ENCODE results near the gene ZNF593OS. TPM values are rescaled to one million over a fixed set of nuclear protein-coding genes. Genes with fewer than 3 reads are reported as not detected.

ZNF593OS gene
- polyA plus RNA-seq, 1 experiment = not detected

DNA sequence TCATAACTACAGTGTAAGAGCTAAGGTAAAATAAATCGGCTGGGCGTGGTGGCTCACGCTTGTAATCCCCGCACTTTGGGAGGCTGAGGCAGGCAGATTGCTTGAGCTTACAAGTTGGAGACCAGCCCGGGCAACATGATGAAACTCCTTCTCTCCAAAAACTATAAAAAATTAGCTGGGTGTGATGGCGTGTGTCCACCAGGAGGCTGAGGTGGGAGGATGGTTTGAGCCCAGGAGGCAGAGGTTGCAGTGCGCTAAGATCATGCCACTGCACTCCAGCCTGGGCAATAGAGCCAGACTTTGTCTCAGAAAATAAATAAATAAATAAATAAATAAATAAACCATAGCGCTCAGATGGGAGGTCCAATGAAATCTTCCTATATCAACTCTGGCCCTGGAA is 29.5 kb downstream of the ZNF593OS start:
- Histone ChIP-seq H3K36me3 (ENCODE audit: control insufficient read depth, insufficient read depth, low read length) (no peaks in the 10 kb centered on the region), H3K4me3 (ENCODE audit: low read depth, low read length) (no peak overlapping the region), H3K27me3 (ENCODE audit: control insufficient read depth, insufficient read depth, low read length) (peaks cover 6% of the 10 kb centered on the region)
- ChIA-PET POLR2A (no interaction called here), CTCF (interaction anchor here (1.1 to 9.7 kb wide), 5 partner anchors 14 to 108 kb away, joined by 4 to 129 read pairs (median 76); no protein-coding TSS in a partner anchor)
- DNase-seq (ENCODE audit: low read depth) = no peak
- TF ChIP-seq, protein P1, sequence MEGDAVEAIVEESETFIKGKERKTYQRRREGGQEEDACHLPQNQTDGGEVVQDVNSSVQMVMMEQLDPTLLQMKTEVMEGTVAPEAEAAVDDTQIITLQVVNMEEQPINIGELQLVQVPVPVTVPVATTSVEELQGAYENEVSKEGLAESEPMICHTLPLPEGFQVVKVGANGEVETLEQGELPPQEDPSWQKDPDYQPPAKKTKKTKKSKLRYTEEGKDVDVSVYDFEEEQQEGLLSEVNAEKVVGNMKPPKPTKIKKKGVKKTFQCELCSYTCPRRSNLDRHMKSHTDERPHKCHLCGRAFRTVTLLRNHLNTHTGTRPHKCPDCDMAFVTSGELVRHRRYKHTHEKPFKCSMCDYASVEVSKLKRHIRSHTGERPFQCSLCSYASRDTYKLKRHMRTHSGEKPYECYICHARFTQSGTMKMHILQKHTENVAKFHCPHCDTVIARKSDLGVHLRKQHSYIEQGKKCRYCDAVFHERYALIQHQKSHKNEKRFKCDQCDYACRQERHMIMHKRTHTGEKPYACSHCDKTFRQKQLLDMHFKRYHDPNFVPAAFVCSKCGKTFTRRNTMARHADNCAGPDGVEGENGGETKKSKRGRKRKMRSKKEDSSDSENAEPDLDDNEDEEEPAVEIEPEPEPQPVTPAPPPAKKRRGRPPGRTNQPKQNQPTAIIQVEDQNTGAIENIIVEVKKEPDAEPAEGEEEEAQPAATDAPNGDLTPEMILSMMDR (IDR thresholded peaks at IDR 0.05; ENCODE audit: insufficient read depth, low read depth, low read length) = no peak

DNA sequence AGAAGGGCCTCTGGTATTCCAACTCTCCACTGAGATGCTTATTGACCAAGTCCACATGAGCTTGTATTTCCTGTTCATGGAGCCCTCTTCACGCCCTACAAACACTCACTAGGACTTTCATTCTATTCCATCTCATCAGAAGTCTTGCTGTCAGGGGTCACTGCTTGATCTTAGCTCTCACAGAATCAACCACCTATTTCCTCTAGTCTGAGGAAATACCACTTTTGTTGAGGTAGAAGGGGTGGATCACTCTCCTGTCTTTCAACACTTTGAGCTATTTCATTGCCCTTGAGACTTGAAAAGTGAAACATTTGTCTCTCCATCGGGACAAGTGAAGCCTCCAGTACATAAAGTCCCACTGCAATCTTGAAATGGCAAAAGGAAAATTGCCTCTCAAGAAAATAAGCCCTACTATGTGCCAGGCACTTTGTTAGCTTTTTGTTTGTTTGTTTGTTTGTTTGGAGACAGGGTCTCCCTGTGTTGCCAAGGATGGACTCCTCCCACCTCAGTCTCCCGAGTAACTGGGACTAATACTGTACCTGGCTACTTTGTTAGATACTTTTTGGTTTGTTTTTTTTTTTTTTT is 32.6 kb downstream of the ZNF593OS start:
- POLR2A ChIA-PET = no interaction called here

DNA sequence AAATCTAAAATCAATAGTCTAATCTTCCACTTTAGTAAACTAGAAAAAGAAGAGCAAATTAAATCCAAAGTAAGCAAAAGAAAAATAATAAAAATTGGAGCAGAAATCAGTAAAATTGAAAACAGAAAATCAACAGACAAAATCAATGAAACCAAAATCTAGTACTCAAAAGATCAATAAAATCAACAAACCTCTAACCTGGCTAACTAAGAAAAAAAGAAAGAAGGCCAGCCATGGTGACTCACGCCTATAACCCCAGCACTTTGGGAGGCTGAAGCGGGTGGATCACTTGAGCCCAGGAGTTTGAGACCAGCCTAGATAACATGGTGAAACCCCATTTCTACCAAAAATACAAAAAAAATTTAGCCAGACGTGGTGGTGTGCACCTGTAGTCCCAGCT is 37.2 kb downstream of the ZNF593OS start:
- Histone ChIP-seq H3K36me3 (ENCODE audit: control insufficient read depth, insufficient read depth, low read length) (no peaks in the 10 kb centered on the region), H3K4me3 (ENCODE audit: low read depth, low read length) (no peak overlapping the region), H3K27me3 (ENCODE audit: control insufficient read depth, insufficient read depth, low read length) (peaks cover 4% of the 10 kb centered on the region)
- ChIA-PET CTCF (no interaction called here), POLR2A (no interaction called here)
- TF ChIP-seq, protein P1 (IDR thresholded peaks at IDR 0.05; ENCODE audit: insufficient read depth, low read depth, low read length) = no peak
- DNase-seq (ENCODE audit: low read depth) = no peak

More for the DNA sequence above, 32.6 kb downstream of the ZNF593OS start:
- CTCF ChIA-PET = interaction anchor here (0.7 to 9.7 kb wide), 9 partner anchors 11 to 105 kb away, joined by 3 to 90 read pairs (median 4); no protein-coding TSS in a partner anchor
- Histone ChIP-seq H3K4me3 (ENCODE audit: low read depth, low read length) (no peak overlapping the region), H3K36me3 (ENCODE audit: control insufficient read depth, insufficient read depth, low read length) (no peaks in the 10 kb centered on the region), H3K27me3 (ENCODE audit: control insufficient read depth, insufficient read depth, low read length) (no peaks in the 10 kb centered on the region)
- no peak for DNase-seq (ENCODE audit: low read depth)
- TF ChIP-seq, protein P1 (IDR thresholded peaks at IDR 0.05; ENCODE audit: insufficient read depth, low read depth, low read length) = no peak

DNA sequence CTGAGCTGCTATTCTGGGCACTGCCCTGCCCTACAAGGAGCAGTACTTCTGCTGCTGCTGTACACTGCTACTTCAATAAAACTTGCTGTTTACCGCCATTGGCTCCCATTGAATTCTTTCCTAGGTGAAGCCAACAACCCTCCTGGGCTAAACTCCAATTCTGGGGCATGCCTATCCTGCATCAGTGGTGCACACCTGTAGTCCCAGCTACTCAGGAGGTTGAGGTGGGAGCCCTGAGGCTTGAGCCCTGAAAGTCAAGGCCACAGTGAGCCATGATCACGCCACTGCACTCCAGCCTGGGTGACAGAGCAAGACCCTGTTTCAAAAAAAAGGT is 38.8 kb downstream of the ZNF593OS start:
- TF ChIP-seq, protein P1 (IDR thresholded peaks at IDR 0.05; ENCODE audit: insufficient read depth, low read depth, low read length) = no peak
- POLR2A ChIA-PET = no interaction called here
- Histone ChIP-seq H3K4me3 (ENCODE audit: low read depth, low read length) (no peak overlapping the region), H3K36me3 (ENCODE audit: control insufficient read depth, insufficient read depth, low read length) (no peaks in the 10 kb centered on the region), H3K27me3 (ENCODE audit: control insufficient read depth, insufficient read depth, low read length) (peaks cover 5% of the 10 kb centered on the region)
- CTCF ChIA-PET = interaction anchor here (1.8 kb wide), 1 partner anchor 12 kb away, joined by 18 read pairs; no protein-coding TSS in a partner anchor
- no peak for DNase-seq (ENCODE audit: low read depth)

DNA sequence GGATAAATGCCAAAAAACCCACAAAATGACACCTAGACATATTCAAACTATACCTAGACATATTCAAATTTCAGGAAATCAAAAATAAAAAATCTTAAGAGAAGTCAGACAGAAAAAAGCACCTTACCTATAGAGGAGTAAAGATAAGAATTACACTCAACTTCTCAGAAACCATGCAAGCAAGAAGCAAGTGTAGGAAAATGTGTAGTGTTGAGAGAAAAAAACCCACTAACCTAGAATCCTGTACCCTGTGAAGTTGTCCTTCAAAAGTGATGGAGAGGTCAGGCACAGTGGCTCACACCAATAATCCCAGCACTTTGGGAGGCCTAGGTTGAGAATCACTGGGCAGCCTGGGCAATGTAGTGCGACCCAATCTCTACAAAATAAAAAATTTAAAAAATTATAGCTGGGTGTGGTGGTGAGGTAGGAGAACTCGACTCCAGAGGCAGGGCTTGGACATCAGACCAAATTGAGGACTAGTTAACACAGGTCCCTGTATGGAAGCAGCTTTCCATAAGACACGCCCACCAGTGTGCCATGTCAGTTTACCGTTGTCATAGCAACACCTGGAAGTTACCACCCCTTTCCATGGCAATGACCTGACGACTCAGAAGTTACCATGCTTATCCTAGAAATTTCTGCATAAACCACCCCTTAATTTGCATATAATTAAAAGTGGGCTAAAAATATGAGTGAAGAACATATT is 39.4 kb downstream of the ZNF593OS start:
- Histone ChIP-seq H3K27me3 (ENCODE audit: control insufficient read depth, insufficient read depth, low read length) (peaks cover 5% of the 10 kb centered on the region), H3K36me3 (ENCODE audit: control insufficient read depth, insufficient read depth, low read length) (no peaks in the 10 kb centered on the region), H3K4me3 (ENCODE audit: low read depth, low read length) (no peak overlapping the region)
- ChIA-PET POLR2A (no interaction called here), CTCF (interaction anchor here (1.8 kb wide), 1 partner anchor 12 kb away, joined by 18 read pairs; no protein-coding TSS in a partner anchor)
- TF ChIP-seq, protein P1 (IDR thresholded peaks at IDR 0.05; ENCODE audit: insufficient read depth, low read depth, low read length) = no peak
- DNase-seq (ENCODE audit: low read depth) = no peak

All from BJ (cell line).